Non-pigmented ciliary epithelial cell (primary cell): ENCODE data around the gene FOCAD.
A peak's percentile ranks its signal among the peaks of the same experiment; 100 is the strongest.
"Not testable (repeated sequence)": the region's sequence is repeated elsewhere in the genome, so short reads cannot be mapped to it uniquely, and the experiment has no call there.

ENCODE experiments used
- DNase-seq: peaks from one replicate; pipeline ENCODE4 v3.0.0-alpha.2; 2010; ENCODE audit warnings: low read depth

The FOCAD gene

DNA sequence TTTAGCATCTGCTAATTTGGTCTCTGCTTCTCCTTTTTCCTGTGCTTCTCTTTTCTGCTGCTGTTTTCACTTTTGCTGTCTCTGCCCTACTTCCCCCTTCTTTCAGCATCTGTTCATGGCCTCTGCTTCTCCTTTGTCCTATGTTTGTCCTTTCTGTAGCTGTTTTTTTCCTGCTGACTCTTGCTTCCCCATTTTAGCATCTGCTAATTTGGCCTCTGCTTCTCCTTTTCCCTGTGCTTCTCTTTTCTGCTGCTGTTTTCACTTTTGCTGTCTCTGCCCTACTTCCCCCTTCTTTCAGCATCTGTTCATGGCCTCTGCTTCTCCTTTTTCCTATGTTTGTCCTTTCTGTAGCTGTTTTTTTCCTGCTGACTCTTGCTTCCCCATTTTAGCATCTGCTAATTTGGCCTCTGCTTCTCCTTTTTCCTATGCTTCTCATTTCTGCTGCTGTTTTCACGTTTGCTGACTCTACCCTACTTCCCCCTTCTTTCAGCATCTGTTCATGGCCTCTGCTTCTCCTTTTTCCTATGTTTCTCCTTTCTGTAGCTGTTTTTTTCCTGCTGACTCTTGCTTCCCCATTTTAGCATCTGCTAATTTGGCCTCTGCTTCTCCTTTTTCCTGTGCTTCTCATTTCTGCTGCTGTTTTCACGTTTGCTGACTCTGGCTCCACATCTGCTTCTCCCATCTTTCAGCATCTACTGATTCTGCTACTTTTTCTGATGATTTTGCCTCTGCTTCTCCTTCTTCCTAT is 290.3 kb downstream of the FOCAD start:
- not testable (repeated sequence) for DNase-seq

DNA sequence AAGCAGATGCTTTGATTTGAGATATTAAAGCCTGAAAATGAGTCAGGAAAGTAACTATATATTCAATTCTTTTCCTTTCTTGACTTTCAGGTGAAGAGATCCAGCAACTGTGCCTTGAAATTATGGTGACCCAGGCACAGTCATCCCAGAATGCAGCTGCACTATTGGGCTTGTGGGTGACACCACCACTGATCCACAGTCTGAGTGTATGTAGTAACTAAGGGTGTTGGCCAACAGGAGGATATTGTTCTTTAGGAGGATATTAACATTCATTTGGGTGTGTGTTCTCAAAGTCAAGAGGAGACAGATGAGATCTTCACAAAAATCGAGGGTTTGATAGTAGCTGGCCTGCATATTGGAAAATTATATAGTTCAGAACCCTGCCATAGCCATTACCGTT is 294.2 kb downstream of the FOCAD start:
- DNase-seq, result no peak

DNA sequence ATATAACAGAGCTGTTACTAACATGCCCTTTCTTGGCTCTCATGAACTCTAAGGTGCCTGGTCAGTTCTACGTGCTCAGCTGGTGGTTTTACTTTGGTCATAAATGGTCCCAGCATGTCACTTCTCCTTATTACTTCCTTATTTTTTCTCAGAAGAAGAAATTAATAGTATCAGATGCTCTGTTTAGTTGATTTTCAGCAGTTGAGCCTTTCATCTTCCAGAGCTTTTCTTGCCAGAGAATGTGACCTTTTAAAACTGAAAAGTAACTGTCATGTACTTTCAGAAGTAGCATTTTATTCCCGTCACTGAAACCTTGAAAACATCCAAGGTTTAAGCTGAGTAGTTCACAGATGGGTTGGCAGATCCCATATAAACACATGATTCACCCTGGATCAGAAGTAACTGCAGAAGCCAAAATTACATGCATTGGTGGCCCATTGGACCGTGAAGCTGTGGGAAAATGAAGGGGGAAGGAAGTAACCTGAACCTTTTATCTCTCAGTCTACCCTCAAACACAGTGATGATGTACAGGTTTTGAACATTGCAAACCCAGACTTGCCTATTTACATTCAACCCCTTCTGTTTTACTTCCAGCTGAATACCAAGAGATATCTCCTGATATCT is 296.9 kb downstream of the FOCAD start:
- peak; percentile 67 for DNase-seq

DNA sequence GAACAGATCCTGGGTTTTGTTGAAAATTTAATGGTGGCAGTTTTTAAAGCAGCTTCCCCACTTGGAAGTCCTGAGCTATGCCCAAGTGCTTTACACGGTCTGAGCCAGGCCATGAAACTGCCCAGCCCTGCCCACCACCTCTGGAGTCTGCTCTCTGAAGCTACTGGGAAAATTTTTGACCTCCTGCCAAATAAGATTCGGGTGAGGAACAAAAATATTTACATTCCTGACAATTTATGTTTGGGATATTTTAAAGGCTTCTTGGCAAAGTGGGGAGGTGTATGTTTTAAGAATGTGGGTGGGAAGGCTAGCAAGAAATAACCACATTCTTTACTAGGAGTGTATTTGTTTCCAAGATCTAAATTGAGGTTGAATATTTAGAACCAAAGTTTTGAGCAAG is 297.4 kb downstream of the FOCAD start:
- peak; percentile 67 for DNase-seq

DNA sequence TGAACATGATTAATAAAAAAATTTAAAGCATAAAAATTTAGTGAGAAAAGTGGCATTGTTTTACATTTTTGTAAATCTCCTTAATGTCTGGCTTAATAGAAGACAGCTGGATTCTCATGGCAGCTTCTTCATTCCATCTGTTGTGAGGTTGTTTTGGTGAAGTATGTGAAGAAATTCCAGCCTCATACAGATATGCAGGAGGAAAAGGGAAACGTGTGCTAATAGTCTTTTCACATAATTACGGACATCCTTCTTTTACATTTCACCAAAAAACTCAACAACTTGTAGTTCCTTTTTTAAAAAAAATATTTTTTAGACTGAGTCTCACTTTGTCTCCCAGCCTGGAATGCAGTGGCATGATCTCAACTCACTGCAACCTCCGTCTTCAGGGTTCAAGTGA is 300.4 kb downstream of the FOCAD start:
- DNase-seq, result no peak

DNA sequence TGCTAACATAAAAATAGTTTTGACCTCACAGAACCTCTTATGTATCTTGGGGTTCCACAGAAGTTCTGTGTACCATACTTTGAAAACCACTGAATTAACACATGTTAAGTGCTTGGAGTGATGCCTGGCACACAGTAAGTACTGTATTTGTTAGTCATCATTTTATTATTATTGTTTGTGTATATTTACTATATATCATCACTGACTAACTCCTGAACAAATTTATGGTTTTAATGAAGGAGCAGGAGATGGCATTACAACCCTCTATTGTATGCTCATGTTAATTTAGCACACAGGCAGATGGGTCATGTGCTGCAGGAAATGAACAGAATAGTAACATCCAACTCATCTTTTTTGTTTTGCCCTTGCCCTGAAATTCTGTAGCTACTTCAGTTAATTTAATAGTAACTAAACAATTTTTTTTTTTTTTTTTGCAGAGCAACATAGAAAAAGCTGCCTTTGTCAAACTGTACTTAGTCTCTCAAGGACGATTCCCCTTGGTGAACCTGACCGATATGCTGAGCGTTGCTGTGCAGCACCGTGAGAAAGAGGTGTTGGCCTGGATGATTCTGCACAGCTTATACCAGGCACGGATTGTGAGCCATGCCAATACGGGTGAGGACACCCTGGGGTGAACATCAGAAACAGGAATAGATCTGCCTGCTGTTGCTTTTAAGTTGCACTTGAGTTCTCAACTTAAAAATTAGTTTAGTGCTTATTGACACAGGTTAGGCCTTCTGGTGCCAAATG is 302.0 kb downstream of the FOCAD start:
- DNase-seq, result no peak

DNA sequence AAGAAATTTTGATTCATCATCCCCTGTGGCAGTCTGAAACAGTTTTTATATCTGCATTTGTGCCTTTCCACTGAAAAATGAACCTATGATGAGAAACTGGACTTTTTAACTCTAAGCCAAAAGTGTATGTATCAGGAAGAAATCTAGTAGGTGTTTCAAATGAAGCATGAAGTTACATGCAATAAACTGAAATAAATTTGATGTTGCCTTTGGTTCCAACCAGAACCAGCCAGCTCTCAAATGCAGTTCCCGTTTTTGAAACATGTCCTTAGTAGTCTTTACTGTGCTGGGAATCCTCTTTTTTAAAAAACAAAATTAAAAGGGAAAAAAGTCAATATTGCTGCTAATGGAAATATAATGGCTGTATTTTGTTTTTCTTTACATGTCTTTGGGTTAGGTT is 303.5 kb downstream of the FOCAD start:
- no peak for DNase-seq

DNA sequence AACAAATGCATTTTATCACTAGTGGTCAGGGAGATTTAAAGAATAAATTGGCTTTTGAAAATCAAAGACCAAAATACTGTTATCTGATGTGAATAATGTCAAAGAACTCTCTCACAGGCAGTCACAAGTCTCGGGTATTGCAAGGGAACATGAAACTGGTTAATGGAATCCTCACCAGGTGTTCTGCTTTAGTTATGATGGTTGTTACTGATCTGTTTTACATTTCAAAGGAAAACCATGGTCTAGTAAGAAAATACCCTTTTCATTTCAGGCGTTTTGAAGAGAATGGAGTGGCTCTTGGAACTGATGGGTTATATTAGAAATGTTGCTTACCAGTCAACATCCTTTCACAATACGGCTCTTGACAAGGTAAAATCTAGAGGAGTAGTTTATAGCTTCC is 304.0 kb downstream of the FOCAD start:
- DNase-seq, result no peak

DNA sequence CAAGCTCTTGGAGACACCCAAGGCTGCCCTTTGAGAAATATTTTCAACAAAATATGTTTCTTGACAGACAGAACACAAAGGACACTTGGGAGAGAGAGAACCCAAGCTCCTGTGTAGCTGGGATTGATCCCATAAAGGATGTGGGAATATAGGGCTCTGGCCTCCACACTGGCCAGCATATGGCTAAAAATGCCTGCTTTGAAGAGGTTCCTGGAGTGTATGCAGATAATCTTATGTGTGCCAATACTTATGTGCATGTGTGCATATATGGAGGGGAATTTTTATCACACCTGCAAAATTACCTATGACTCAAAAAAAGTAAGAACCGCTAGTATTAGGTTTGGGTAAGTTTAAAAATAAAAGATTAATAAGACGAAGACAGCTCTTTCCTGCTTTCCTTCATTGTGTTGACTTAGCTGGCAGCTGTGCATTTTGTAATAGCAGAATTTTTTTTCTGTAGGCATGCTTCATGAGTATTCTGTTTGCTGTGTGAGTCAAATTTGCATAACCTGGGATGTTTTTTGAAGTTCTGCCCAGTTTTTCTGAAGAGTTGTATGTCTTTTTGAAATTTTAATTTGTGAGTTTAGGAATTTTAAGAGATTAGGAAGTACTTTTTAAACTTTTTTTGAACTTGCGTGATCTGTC is 304.7 kb downstream of the FOCAD start:
- no peak for DNase-seq

DNA sequence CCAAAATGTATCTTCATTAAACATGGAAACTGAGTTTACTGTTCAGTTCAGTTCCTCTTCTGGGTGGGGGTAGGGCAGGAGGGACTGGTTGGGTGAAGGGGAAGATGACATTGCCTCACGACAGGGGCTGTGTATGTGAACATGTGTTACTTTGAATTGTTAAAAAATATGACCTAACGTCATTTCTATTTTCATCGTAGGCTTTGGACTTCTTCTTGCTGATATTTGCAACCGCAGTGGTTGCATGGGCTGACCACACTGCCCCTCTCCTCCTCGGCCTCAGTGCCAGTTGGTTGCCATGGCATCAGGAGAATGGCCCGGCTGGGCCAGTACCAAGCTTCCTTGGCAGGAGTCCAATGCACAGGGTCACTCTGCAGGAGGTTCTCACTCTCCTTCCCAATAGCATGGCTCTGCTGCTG is 305.9 kb downstream of the FOCAD start:
- no peak for DNase-seq

DNA sequence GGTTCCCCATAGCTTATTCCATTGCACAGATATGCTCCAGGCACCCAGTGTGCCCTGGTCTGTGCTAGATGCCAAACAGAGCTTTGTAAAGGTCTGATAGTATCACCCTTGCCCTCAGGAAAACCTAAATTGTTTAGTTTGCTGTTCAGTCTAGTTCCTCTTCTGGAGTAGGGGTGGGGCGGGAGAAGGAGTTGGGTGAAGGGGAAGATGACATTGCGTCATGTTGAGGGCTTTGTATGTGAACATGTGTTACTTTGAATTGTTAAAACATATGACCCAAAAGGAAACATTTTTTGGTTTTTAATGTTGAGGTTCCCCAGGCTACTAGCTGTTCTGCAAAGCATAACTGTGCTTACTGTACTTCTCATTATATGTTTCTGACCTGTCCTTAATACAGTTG is 306.8 kb downstream of the FOCAD start:
- no peak for DNase-seq

DNA sequence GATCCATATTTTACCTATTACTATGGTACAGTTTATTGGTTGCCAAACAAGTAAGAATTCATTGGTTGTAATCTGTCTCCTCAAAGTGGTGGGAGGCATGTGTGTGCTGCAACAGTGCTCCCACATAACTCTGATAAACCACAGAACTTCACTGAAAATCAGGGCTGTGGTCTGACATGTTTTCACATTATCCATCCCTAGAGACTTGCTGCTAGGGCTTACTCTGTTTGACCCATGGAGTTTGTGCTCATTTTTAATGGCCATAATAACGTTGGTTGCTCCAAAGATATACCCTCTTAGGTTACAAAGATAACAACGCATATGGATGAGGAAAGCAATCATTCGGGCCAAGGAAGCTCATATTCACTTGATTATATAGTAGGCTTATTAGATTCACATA is 310.4 kb downstream of the FOCAD start:
- DNase-seq, result no peak

DNA sequence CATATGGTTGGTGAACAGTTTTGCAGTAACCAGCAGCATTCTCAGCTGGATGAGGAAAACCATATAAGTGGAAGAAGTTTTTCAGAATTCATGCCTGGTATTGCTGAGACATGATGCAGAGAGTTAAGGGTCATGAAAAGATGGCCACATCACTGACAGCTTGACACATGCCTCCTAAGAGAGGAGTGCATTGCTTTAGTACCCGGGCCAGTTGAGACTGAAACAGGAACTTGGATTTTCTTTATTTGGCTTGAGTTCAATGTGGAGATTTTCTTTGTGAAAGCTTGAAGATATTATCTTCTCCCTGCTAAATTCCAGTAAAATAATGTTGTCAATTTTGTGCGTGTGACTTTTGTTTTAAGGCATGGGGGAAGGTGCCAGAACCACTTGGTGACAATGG is 311.6 kb downstream of the FOCAD start:
- DNase-seq, result no peak

DNA sequence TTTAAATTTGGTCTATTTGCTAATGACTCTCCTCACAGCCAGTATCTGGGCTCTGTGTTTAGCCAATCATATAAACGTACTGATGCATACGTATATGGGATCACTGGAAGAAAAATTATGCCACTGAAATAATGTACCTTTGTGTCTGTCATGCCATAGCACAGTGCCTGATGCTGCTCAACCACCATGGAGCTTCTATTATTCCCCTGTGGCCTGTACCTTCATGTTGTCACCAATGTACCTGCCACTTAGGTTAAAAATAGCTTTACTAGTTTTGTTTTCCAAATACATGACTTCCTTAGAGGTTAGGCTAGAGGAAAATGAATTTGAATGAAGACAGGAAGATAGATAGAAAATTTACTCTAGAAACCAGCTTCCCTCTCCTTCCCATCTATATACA is 312.8 kb downstream of the FOCAD start:
- no peak for DNase-seq

DNA sequence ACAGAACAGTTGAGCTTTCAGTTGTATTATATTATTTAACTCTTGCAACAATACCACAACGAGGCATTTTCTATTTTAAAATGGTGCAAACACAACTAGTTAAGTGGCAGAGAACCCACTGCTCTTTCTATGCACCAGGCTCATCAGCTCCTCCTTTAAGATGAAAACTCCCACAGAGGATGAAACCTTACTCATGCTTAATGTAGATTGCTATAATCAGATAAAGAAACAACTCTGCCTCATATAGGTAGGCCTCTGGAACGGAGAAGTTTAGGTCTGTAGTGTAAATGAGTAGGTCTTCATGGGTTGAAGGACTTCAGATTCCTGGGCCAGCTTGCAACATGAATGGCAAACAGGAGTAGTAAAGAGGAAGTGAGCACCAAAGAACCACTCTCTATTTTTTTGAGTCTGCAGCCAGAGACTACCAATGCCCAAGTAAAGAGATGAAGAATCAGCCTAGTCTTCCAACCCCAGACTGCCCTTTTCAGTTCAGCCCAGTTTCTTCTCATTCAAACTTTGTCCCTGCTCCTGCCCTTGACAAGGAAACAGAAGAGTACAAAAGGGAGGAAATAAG is 313.5 kb downstream of the FOCAD start:
- DNase-seq, result no peak

DNA sequence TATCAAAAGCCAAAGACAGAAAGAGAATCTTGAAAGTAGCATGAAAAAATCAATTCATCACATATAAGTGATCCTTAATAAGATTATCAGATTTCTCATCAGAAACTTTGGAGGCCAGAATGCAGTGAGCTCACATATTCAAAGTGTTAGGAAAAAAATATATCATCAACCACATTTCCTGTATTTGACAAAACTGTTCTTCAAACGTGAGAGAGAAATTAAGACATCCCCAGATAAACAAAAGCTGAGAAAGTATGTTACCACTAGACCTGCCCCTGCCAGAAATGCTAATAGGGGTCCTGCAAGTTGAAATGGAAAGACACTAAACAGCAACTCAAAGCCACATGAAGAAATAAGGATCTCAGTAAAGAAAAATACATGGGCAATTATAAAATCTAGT is 317.5 kb downstream of the FOCAD start:
- no peak for DNase-seq

DNA sequence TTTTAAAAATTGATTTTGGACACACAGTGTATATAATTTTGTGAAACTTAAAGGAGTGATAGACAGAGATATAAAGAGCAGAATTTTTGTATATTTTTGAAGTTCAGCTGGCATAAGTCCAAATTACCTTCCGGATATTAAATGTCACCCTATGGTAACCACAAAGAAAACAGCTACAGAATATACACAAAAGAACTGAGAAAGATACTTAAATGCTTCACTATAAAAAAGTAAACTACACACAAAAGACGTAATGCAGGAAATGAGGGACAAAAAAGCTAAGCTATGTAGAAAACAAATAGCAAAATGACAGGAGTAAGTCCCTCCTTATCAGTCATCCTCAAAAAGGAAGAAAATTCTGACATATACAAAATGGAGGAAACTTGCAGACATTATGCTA is 318.0 kb downstream of the FOCAD start:
- no peak for DNase-seq

DNA sequence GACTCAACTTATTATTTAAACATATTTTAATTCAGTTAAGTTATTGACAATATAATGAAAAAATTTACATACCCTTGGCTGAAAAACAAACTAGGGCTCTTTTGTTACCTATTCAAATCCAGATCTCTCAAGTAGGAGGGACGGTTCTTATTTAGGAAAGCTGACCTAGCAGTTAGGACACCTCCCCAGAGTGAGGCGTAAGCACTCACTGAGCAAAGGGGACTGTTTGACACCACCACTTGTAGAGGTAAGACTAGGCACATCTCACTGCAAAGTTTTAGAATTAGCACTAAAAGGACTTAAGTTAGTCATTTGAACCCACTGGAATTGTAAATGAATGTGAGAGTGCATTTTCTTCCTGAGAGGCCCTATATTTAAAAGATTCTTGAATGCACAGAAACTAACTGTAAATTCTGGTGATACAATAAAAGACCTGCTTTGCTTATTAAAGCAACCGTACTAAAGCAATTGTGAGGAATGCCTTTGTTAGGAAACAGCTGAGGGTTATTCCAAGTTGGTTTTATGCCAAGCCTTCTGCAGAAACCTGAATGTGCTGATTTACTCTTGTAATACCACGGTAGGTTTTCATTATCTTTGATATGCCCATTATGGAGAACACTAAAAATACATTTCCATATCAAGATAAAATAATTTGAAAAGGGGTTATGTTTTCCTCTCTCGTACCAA is 331.2 kb downstream of the FOCAD start:
- no peak for DNase-seq

DNA sequence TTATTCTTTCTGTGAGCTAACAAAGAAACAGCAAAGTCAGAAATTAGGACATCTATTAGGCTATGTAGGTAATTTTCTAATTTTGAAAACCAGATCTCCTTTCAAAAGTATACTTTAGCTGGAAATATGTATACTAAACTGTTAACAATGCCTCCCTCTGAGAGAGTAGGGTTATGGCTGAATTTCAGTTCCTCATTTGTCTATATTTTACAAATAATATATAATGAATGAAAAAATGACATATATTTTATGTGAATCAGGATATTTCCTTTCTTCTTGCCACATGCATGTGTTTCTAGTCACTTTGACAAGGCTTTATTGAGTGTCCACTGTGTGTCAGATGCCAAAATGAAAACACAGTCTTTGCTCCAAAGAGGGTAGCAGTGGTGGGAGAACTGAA is 331.9 kb downstream of the FOCAD start:
- no peak for DNase-seq

DNA sequence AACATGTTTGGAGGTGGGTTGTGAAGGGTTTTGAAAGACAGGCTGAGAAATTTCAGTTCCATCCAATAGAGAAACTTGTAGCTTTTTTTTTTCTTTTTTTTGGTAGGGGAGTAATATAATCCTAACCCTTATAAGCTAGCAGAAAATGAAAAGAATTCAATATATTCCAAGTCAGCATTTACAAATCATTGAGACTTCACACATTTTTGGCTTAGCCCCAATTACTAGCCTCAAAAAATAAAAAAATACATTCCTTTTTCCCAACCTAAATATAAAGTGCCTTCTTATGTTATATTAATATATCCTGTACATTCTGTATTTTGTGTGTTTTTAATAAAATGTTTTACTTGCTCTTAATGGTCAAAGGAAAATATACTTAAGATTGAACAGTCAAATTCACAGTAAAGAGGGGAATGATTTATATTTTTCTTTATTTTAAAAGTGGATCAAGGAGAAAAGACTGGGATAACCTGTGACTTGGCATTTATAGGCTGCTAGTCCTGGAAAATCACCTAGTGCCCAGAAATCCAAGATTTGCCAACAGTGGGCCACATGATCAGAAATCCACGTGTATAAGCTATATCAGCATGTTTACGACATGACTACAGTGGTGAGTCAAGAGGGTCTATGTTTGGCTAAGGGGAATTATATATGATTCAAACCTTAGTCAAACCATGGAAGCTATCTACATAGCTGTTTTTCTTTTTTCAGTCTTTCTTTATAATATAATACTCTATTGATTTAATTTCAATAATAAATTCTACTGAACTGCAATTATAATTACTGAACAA is 332.8 kb downstream of the FOCAD start:
- DNase-seq, result peak; percentile 48

DNA sequence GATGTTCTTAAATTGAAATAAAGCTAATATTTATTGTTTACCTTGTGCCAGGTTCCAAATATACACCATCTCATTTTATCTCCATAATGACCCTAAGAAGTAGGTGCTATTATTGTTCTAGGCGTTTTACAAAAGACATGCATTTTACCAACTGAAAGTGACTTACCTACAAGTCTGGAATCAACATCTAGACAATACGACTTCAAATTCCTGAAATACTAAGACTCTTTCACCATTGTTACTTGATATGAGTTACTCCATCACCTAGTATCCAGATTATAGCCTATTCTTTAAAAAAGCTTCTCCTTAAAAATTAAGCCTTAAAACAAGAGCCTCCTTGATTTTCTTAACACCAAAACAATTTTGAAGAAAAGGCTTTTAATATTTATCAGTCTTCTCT is 334.1 kb downstream of the FOCAD start:
- DNase-seq, result no peak
